Adrenal gland (tissue), 12 donors: Measurements from ENCODE around the gene ASMTL. TPM values are rescaled to one million over a fixed set of nuclear protein-coding genes. Genes with fewer than 3 reads are reported as not detected.
A peak's percentile ranks its signal among the peaks of the same experiment; 100 is the strongest.

Experiments used
- DNase-seq, 7 donors: peaks; one replicate each; pipeline ENCODE4 v3.0.0-alpha.2; 2019 to 2020
- H3K27ac ChIP-seq, 5 donors: fragments of 200-600 bp; sonication (generic) in 4 of 5; 1 replicate in 3 of 5; 2 replicates in 2 of 5; pipeline versions ENCODE4 v1.5.1 to v1.8.0; 2016 to 2020; ENCODE audit warnings: mild to moderate bottlenecking in 1 of 5
- H3K27me3 ChIP-seq: fragments of 200-600 bp; 2 replicates; pipeline ENCODE4 v1.8.0; 2021
- H3K36me3 ChIP-seq, 2 donors: fragments of 200-600 bp; replicated peaks in 1 of 2; 1 replicate in 1 of 2; 2 replicates in 1 of 2; pipeline versions ENCODE4 v1.5.1 to v1.8.0; 2018 to 2022
- H3K4me1 ChIP-seq, 2 donors: fragments of 200-600 bp; replicated peaks in 1 of 2; 1 replicate in 1 of 2; 2 replicates in 1 of 2; pipeline versions ENCODE4 v1.5.1 to v1.8.0; 2018 to 2021
- H3K4me3 ChIP-seq, 4 donors: fragments of 200-600 bp; sonication (generic) in 3 of 4; one replicate each; pipeline ENCODE4 v1.5.1; 2016 to 2018
- H3K9me3 ChIP-seq, 3 donors: fragments of 200-600 bp; sonication (generic) in 1 of 3; replicated peaks in 1 of 3; 1 replicate in 2 of 3; 2 replicates in 1 of 3; pipeline versions ENCODE4 v1.5.1 to v1.8.0; 2016 to 2021
- POLR2A ChIP-seq, 2 donors: fragments of 450-650 bp; IDR thresholded peaks; one replicate each; pipeline ENCODE4 v1.6.1; 2017; ENCODE audit warnings: antibody characterized with exemption in 2 of 2, mild to moderate bottlenecking in 2 of 2, moderate library complexity in 1 of 2
- WGBS, 4 donors: extraction: QIAGEN DNeasy Blood & Tissue Kit in 2 of 4; methylation state at CpG; one replicate each; pipeline versions ENCODE4 v1.1.5 to v1.1.7; 2013 to 2017; 5-methylcytosine and 5-hydroxymethylcytosine counted together
- intact Hi-C, 2 donors: fragments of 100-400 bp; cut with DNase I; formaldehyde crosslinking; loops; one replicate each; pipeline versions ENCODE4 v1.14.1 to v1.15.0; 2022 to 2023
- polyA plus RNA-seq, 3 donors: library from polyadenylated mRNA; stranded (reverse); fragments of 200-250 nt in 2 of 3; fragments of 350-450 nt in 1 of 3; fragmentation: Illumina TruSeq in 1 of 3; extraction: RNeasy Lipid Tissue Mini Kit (QIAGEN cat#74804) in 1 of 3; gene quantifications; one replicate each; pipeline ENCODE4 v1.2.3, GENCODE V29; 2013 to 2014
- total RNA-seq, 9 donors: library from RNA; depleted of rRNA in 4 of 9; stranded (reverse); fragments of >200 nt in 4 of 9; fragments of 120-200 nt in 1 of 9; fragmentation: NEBNext Ultra II Directional in 1 of 9; extraction: Animal tissue kit (Norgen Biotek cat#: 25700) in 1 of 9; gene quantifications; one replicate each; pipeline versions ENCODE4 v1.1.0 to v1.2.4, GENCODE V29; 2013 to 2023
- TF ChIP-seq, protein P1 (sequence below), 6 experiments: fragments of 450-650 bp in 4 of 6; fragments of 200-600 bp in 2 of 6; sonication (generic) in 1 of 6; IDR thresholded peaks; 1 replicate in 5 of 6; 2 replicates in 1 of 6; pipeline versions ENCODE4 v1.5.1 to v1.8.0; 2016 to 2021; ENCODE audit warnings: antibody characterized with exemption in 6 of 6, mild to moderate bottlenecking in 2 of 6, moderate library complexity in 1 of 6
- donor health status: healthy with polysubstance abuse.
- donor health status: Bipolar disorder and iron deficiency.
- donor health status: DM: yes; HTN: yes; CAD: no.
- donor health status: DM: no; HTN: no; CAD: no.
- donor health status: DM: no; HTN: no; CAD: no.
- donor health status: DM: yes; HTN: yes; CAD: no.

ASMTL gene
- total and polyA plus RNA-seq, 12 donors = 7.9 to 35.5 (median 30.9) TPM

GRCh38 chrX:1462110-1462509, 9.4 kb upstream of the ASMTL start:
- intact Hi-C loops = no loop called here
- no peak overlapping the region for H3K4me3 ChIP-seq
- no peak for TF ChIP-seq POLR2A (IDR thresholded peaks at IDR 0.05)
- TF ChIP-seq, protein P1, sequence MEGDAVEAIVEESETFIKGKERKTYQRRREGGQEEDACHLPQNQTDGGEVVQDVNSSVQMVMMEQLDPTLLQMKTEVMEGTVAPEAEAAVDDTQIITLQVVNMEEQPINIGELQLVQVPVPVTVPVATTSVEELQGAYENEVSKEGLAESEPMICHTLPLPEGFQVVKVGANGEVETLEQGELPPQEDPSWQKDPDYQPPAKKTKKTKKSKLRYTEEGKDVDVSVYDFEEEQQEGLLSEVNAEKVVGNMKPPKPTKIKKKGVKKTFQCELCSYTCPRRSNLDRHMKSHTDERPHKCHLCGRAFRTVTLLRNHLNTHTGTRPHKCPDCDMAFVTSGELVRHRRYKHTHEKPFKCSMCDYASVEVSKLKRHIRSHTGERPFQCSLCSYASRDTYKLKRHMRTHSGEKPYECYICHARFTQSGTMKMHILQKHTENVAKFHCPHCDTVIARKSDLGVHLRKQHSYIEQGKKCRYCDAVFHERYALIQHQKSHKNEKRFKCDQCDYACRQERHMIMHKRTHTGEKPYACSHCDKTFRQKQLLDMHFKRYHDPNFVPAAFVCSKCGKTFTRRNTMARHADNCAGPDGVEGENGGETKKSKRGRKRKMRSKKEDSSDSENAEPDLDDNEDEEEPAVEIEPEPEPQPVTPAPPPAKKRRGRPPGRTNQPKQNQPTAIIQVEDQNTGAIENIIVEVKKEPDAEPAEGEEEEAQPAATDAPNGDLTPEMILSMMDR (IDR thresholded peaks at IDR 0.05) = no peak
- H3K27me3 ChIP-seq = peaks cover 4% of the 10 kb centered on the region
- no peaks in the 10 kb centered on the region for H3K9me3 ChIP-seq
- H3K27ac ChIP-seq = peak overlapping the region in 1 of 5 donors; percentile 32
- no peaks in the 10 kb centered on the region for H3K36me3 ChIP-seq
- DNase-seq = no peak
- no peaks in the 10 kb centered on the region for H3K4me1 ChIP-seq

DNA sequence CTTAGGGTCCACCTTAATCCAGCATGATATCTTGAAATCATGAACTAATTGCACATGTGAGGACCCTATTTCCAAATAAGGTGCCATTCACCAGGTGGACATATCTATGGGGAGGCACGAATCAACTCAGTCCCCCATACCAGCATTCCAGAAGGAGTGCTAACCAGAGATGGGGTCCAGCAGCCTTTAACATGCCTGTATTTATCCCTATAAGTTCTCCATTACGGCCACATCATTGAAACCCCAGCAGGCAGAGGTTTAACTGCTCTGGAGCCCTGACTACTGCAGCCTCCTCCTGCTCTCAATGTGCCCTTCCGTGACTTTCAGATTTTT, 3.2 kb upstream of the ASMTL start:
- TF ChIP-seq, protein P1 (IDR thresholded peaks at IDR 0.05) = no peak
- no peak for TF ChIP-seq POLR2A (IDR thresholded peaks at IDR 0.05)
- Histone ChIP-seq H3K27me3 (no peaks in the 10 kb centered on the region), H3K4me1 (peaks cover 8 to 10% of the 10 kb centered on the region in 2 donors), H3K27ac (no peak overlapping the region), H3K9me3 (no peaks in the 10 kb centered on the region), H3K36me3 (no peaks in the 10 kb centered on the region), H3K4me3 (no peak overlapping the region)
- no peak for DNase-seq
- 63 to 77% (median 74%) methylated on average over 3 of the region's 3 CpGs for WGBS, 4 donors
- intact Hi-C loops = loop anchor here in 1 of 2 donors (5.0 to 10.0 kb wide), 3 partner anchors 121 to 1139 kb away; no protein-coding TSS in a partner anchor

- intact Hi-C loops = loop anchor here in 1 of 2 donors (10.0 kb wide), 1 partner anchor 1141 kb away; no protein-coding TSS in a partner anchor
- peak overlapping the region in 1 of 4 donors; percentile 73 for H3K4me3 ChIP-seq
- peak overlapping the region in 1 of 5 donors; percentile 100 for H3K27ac ChIP-seq
- no peaks in the 10 kb centered on the region for H3K27me3 ChIP-seq
- H3K9me3 ChIP-seq = no peaks in the 10 kb centered on the region
- H3K4me1 ChIP-seq = peaks cover 8 to 10% of the 10 kb centered on the region in 2 donors
- WGBS, 4 donors = 4 to 18% (median 6%) methylated on average over 10 to 45 of the region's 45 CpGs
- DNase-seq = peak; percentile 79 to 94 (median 89)
- no peaks in the 10 kb centered on the region for H3K36me3 ChIP-seq
- TF ChIP-seq, protein P1 (IDR thresholded peaks at IDR 0.05) = peak; percentile 93 to 97 (median 96)
- no peak for TF ChIP-seq POLR2A (IDR thresholded peaks at IDR 0.05)
Observed at GRCh38 chrX:1453951-1454785, 1.5 kb upstream of the ASMTL start.

DNA sequence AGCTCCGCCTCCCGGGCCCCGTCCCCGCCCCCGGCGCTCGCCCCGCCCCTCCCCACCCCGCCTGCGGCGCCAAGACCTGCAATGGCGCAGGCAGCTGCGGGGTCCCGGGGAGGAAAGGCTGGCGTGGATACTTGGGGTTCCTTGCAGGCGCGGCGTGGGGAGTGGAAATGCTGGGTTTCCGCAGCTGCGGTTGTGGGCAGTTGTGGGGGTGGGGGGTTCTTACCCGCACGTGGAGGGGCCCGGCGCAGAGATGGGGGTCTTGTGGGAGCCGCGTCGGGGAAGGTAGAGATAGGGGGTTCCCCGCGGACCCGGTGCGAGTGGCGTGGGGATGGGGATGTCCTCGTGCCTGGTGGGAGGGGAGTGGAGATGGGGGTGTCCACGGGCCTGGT, 680 bp upstream of the ASMTL start:
- Histone ChIP-seq H3K4me3 (peak overlapping the region; percentile 32 to 73 (median 48)), H3K27me3 (no peaks in the 10 kb centered on the region), H3K36me3 (no peaks in the 10 kb centered on the region), H3K9me3 (no peaks in the 10 kb centered on the region), H3K27ac (peak overlapping the region; percentile 71 to 100 (median 81)), H3K4me1 (peaks cover 8 to 10% of the 10 kb centered on the region in 2 donors)
- intact Hi-C loops = loop anchor here in 1 of 2 donors (10.0 kb wide), 1 partner anchor 1141 kb away; no protein-coding TSS in a partner anchor
- WGBS, 4 donors = 0 to 1% (median 0%) methylated on average over 12 to 34 of the region's 34 CpGs; no CpG with 5 or more reads in 1 of the 4 donors
- DNase-seq = no peak
- TF ChIP-seq POLR2A (IDR thresholded peaks at IDR 0.05) = peak in 1 of 2 donors; percentile 41
- TF ChIP-seq, protein P1 (IDR thresholded peaks at IDR 0.05) = no peak
